ENCODE measurements around the gene METTL21C.

The METTL21C gene

DNA sequence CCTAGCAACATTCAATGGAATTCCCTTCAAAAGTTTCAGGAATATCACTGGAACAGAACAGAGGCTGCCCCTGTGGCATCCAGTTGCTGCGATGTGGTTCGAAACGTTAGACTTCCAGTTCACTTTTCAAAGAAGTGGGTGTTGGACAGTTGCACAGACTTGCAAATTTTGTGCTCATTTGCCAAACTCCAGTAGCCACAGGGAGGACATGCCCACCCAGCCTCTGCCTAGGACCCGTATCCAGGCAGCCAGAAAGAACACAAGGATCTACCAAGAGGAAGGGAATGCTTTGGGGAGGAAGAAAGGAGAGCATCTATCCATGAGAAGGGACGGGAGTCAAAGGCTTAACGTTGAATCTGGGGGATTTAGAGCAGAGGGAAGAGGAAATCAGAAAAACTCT, at the start of gene METTL21C:
METTL21C (minus strand) TSS at position 108 of the 400 bp plus-strand sequence. CDS start 546 bp downstream, outside the sequence.
- no peak for FAIRE-seq

GRCh38 chr13:102742506-102742905, 47.7 kb upstream of the METTL21C start:
- FAIRE-seq, result no peak

- FAIRE-seq, result no peak
These were observed 47.3 kb upstream of the METTL21C start for GRCh38 chr13:102742101-102742500.

DNA sequence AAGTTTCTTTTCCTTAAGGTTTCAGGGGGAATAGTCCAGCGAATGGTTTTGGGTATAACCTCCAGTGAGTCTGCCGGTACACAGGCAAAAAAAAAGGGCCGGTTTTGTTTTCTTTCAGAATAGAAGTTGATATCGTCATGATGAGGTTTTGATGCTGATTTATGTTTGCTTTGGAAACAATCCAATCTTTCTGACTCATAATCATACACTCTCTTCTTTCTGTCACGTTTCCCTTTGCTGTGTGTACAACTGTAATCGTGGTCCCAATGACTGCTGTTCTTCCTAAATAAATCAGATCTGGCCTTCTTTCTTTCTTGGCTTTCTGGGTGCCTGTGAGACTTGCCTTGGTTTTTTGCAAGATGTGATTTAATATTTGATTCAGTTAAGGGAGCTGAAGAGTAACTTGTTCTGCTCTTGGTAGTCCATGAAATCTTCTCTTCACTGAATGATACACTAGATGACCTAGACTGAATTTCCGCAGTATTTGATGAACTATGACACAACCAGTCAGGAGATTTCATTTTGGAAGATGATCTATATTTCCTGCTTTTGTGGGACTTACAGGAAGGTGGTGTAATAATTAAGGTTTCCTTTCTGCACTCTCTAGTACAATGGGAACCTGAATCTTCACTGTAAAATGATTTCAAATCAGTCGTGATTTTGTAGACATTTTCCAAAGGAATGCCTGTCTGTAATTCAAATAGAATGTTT, 34.9 kb upstream of the METTL21C start:
- no peak for FAIRE-seq

- FAIRE-seq, result no peak
These were observed 31.6 kb upstream of the METTL21C start for GRCh38 chr13:102726430-102726829.

DNA sequence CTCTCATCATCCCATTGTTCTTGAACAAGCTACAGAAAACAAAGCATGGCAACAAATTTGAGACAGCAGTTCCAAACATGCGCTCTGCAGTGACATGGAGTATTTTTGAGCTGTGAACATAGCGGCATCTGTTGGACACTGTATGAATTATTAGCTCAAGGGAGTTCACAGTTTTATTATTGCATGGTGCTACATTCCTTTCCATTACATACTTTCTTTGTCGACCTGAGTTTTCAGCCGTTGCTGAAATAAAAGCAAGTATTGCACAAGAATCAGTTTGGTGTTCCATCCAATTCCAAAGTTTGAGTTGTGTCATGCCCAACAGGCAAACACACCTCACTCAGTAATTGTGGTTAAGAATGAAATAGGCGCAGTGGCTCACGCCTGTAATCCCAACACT, 30.1 kb upstream of the METTL21C start:
- FAIRE-seq, result no peak

DNA sequence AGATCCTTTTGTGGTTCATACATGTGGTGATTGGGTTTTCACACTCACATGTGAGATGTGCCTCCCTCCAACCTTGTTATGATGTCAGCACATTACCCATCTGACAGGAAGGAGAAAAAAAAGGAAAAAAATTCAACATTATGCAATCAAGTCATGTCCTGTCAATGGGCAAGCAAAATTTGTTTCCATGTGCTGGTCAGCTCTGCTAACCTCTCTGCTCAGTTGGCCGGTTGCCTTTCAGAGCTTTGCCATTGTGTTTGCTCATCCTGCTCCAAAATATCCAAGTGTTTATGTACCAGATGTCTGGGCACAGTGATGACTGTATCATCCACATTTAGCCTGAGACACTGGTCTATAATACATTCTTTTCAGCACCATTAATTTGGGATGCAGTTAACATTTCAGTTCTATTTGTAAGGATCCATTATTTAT, 27.0 kb upstream of the METTL21C start:
- no peak for FAIRE-seq

DNA sequence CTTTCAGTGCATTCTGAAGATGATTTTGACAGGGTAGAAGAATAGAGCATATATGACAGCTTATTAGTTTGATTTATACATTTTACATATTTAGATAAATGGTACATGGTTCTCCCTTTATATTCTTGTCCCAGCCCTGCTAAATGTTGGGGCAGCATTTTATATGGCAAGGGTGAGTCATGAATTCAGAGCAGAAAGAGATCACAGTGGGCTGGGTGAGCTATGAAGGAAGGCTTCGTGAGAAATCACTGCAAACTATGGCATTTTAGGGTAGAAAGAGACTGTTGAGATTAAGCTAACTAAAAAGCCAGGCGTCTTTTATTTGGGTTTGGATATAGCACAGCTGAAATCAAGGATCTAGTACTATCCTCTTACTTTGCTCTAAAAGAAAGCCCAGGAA, 23.9 kb upstream of the METTL21C start:
- no peak for FAIRE-seq

DNA sequence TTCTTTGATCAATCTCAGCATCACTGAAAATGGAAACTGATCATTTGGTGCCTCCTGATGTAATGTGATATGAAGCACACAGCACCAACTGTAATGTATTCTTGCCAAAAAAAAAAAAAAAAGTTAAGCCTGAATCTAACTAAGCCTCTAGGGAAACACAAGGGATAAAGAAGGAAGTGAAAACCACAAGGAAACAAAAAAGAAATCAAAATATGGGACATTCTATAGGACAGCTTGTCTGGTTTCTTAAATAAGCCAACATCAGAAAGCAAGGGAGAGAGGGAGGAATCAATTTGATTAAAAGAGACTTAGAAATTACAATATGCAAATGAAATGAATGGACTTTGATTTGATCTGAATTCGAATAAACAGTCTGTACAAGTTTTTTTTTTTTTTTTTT, 20.6 kb upstream of the METTL21C start:
- FAIRE-seq, result no peak

- no peak for FAIRE-seq
These were observed 15.4 kb upstream of the METTL21C start for GRCh38 chr13:102710261-102710679.

GRCh38 chr13:102709536-102709935, 14.7 kb upstream of the METTL21C start:
- no peak for FAIRE-seq

DNA sequence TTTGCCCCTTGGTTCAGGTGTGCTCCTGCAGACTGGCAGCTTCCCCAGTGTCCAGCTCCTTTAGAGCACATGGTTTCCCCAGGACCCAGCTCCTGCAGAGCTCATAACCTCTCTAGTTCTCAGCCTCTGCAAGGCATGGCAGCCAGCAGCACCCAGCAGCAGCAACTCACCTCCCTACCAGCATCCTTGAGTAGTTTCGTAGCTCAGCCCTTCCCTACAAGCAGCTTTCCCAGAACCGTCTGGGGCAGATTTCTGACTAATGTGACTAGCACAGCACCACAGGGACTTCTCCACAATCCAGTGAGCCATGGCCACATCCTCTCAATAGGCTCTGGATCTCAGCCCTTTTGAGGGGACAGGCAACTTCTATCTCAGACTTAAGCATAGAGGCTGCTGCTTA, 14.1 kb upstream of the METTL21C start:
- no peak for FAIRE-seq

DNA sequence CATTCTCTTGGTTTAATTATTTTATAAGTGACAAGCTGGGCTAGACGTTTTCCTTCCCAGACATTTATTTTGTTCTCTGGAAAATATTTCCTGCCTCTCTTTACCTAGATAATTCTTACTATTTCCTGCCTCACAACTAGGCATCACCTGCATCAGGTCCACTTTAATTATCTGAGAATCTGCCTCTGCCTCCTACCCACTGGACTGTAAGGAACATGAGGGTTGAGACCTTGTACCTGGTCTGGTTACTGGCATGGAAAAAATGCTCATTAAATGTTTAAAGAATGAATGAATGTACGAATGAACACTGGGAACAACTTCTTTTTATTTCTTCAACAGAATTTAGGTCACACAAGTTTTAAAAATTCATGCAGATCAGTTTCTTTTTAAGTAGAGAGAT, 13.4 kb upstream of the METTL21C start:
- no peak for FAIRE-seq

- FAIRE-seq, result no peak
These were observed 12.6 kb upstream of the METTL21C start for GRCh38 chr13:102707467-102707866.

- no peak for FAIRE-seq
These were observed 9.6 kb upstream of the METTL21C start for GRCh38 chr13:102704238-102705058.

GRCh38 chr13:102703726-102704035, 8.8 kb upstream of the METTL21C start:
- FAIRE-seq, result no peak

DNA sequence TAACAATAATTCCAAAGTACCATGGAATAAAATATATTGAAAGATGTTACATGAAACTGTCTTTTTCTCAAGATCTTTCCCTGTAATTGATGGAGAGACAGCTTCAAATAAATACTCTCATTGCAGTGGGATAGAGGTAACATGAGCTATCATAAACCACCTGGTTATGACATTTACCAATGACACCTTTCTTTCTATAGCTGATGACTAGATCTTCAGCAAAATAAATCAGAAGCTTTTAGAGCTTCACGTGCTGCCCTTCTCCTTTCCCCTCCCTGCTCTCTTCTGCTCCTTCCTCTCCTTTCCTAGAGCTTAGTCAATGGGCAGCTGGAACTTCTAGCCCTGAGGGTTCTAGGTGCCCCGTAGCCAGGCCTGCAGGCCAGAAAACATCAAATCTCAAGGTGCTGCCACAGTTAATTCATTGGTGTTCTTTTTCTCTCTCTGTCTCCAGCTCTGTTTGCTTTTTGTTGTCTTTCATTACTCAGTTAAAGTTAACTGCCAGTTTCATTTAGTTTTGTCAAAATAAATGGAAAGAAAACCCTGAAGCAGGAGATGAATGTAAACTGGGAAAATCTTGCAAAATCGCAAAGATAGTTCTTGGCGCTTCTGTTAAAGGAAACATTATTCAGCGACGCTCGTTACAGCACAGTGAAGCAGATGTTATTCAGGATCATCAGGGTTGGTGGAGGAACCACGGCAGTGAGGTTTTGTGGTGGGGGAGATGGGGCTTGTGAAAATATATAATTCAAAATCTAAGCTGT, 8.3 kb upstream of the METTL21C start:
- no peak for FAIRE-seq

DNA sequence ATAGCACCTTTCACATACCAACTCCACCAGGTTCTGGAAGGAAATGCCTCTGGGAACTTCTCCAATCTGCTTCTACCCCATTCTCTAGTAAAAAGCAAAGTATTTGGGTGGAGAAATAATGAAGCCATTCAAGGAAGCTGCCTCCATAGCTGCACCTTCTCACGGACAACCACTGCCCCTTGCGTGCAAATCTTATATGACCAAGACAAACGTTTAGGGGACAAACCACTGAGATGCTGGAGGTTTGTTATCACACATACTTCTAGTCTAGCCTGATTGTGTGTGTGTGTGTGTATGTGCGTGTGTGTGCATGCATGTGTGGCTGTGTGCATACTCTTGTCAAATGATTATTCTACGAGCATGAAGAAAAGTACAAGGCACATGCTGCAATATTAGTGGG, 6.5 kb upstream of the METTL21C start:
- no peak for FAIRE-seq

GRCh38 chr13:102700088-102701031, 5.5 kb upstream of the METTL21C start:
- FAIRE-seq, result no peak

- no peak for FAIRE-seq
These were observed 4.7 kb upstream of the METTL21C start for GRCh38 chr13:102699504-102699903.

DNA sequence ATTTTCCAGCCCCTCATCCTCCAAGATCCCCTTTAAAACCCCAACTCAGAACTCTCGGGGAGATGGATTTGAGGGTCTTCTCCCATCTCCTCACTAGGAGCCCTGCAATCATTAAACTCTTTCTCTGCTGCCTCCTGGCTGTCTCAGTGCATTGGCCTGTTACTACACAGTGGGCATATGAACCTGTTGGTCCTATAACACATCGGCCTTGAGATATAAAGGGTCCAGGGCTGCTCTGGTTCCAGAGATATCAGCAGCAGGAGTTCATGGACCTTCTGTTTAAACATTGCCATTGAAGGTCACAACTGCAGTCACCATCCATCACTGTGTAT, 3.8 kb upstream of the METTL21C start:
- FAIRE-seq, result no peak

- no peak for FAIRE-seq
These were observed 3.2 kb upstream of the METTL21C start for GRCh38 chr13:102697929-102698648.

Data from G401.6 (cell line).